A673 (cell line): ENCODE measurements around the gene SLC12A7.

Source experiments
- EZH2 ChIP-seq: fragments of 200-600 bp; sonication (generic); IDR thresholded peaks from 2 replicates; pipeline ENCODE4 v1.6.1; 2017; ENCODE audit warnings: borderline replicate concordance, low read depth, mild to moderate bottlenecking, mixed read lengths, antibody characterized with exemption, low read length; ENCODE audit not compliant: poor library complexity, severe bottlenecking
- TF ChIP-seq, protein P1 (sequence below): fragments of 300-800, 200-600 bp; sonication (generic); conservative IDR thresholded peaks from 2 replicates; pipeline ENCODE4 v1.5.1; 2017; ENCODE audit warnings: low read depth, mild to moderate bottlenecking, antibody characterized with exemption, low read length, moderate library complexity, mixed read lengths

- TF ChIP-seq, protein P1, sequence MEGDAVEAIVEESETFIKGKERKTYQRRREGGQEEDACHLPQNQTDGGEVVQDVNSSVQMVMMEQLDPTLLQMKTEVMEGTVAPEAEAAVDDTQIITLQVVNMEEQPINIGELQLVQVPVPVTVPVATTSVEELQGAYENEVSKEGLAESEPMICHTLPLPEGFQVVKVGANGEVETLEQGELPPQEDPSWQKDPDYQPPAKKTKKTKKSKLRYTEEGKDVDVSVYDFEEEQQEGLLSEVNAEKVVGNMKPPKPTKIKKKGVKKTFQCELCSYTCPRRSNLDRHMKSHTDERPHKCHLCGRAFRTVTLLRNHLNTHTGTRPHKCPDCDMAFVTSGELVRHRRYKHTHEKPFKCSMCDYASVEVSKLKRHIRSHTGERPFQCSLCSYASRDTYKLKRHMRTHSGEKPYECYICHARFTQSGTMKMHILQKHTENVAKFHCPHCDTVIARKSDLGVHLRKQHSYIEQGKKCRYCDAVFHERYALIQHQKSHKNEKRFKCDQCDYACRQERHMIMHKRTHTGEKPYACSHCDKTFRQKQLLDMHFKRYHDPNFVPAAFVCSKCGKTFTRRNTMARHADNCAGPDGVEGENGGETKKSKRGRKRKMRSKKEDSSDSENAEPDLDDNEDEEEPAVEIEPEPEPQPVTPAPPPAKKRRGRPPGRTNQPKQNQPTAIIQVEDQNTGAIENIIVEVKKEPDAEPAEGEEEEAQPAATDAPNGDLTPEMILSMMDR, result no peak
- no peak for TF ChIP-seq EZH2
Measured at GRCh38 chr5:1153428-1153827, 41.6 kb upstream of the SLC12A7 start.
